OCI-LY7 (cell line): ENCODE data around the gene ATAD1. TPM values are rescaled to one million over a fixed set of nuclear protein-coding genes. Genes with fewer than 3 reads are reported as not detected.
A peak's percentile ranks its signal among the peaks of the same experiment; 100 is the strongest.
"Not testable (repeated sequence)": the region's sequence is repeated elsewhere in the genome, so short reads cannot be mapped to it uniquely, and the experiment has no call there.

Experiments used
- BruUV-seq: library from RNA; stranded (reverse); fragments of 400-500 nt; replicated peaks from 2 replicates; lab custom pipeline; 2021; lab: Mats Ljungman, UMichigan
- CTCF ChIA-PET: fragments of 300-600 bp; sonication (Branson Sonifier 250); formaldehyde crosslinking; loops from one replicate; lab custom pipeline; 2022; ENCODE audit warnings: antibody characterized with exemption; ENCODE audit not compliant: unreplicated experiment; lab: Charles Lee
- POLR2A ChIA-PET: fragments of 300-600 bp; sonication (Branson Sonifier 250); formaldehyde crosslinking; loops from one replicate; lab custom pipeline; 2022; ENCODE audit warnings: antibody characterized with exemption; lab: Charles Lee
- DNase-seq: peaks from one replicate; pipeline ENCODE4 v3.0.0-alpha.2; 2015; ENCODE audit warnings: low spot score
- H2AFZ ChIP-seq: fragments of 200-600 bp; sonication (generic), shearing (Covaris generic); 2 replicates; pipeline ENCODE4 v1.6.1; 2014; ENCODE audit warnings: mild to moderate bottlenecking, antibody characterized with exemption, low read length, moderate library complexity
- H3K27ac ChIP-seq: fragments of 200-600 bp; sonication (generic); 2 replicates; pipeline ENCODE4 v1.5.1; 2014; ENCODE audit warnings: mixed run types, low read depth, mild to moderate bottlenecking, moderate library complexity, low read length, inconsistent platforms; ENCODE audit not compliant: poor library complexity, severe bottlenecking
- H3K36me3 ChIP-seq: fragments of 200-600 bp; sonication (generic); 2 replicates; pipeline ENCODE4 v1.6.1; 2014; ENCODE audit warnings: mild to moderate bottlenecking, antibody characterized with exemption, low read length, moderate library complexity, mixed read lengths; ENCODE audit not compliant: insufficient read depth
- H3K4me1 ChIP-seq: fragments of 200-600 bp; sonication (generic); 2 replicates; pipeline ENCODE4 v1.5.1; 2014; ENCODE audit warnings: mild to moderate bottlenecking, low read length; ENCODE audit not compliant: insufficient read depth, poor library complexity, severe bottlenecking
- H3K4me2 ChIP-seq: fragments of 200-600 bp; sonication (generic); 2 replicates; pipeline ENCODE4 v1.6.1; 2014; ENCODE audit warnings: mild to moderate bottlenecking, low read length
- H3K4me3 ChIP-seq: fragments of 200-600 bp; sonication (generic); 2 replicates; pipeline ENCODE4 v1.5.1; 2014; ENCODE audit warnings: mild to moderate bottlenecking, low read depth, low read length; ENCODE audit not compliant: poor library complexity, severe bottlenecking
- H3K79me2 ChIP-seq: fragments of 200-600 bp; sonication (generic); 2 replicates; pipeline ENCODE4 v1.6.1; 2016; ENCODE audit warnings: low read depth, mild to moderate bottlenecking, low read length, moderate library complexity, mixed read lengths; ENCODE audit not compliant: insufficient read depth
- H3K9me2 ChIP-seq: fragments of 200-600 bp; sonication (generic); 2 replicates; pipeline ENCODE4 v1.6.1; 2016; ENCODE audit warnings: mild to moderate bottlenecking, low read length, mixed read lengths; ENCODE audit not compliant: insufficient read depth
- H3K9me3 ChIP-seq: fragments of 200-600 bp; sonication (generic); 2 replicates; pipeline ENCODE4 v1.6.1; 2014; ENCODE audit warnings: mild to moderate bottlenecking, mixed run types, low read length, mixed read lengths
- H4K20me1 ChIP-seq: fragments of 200-600 bp; sonication (generic); 2 replicates; pipeline ENCODE4 v1.6.1; 2014; ENCODE audit warnings: mild to moderate bottlenecking, antibody characterized with exemption, low read length, moderate library complexity, mixed read lengths; ENCODE audit not compliant: insufficient read depth
- EZH2phosphoT487 ChIP-seq: fragments of 200-600 bp; sonication (generic); IDR thresholded peaks from 2 replicates; pipeline ENCODE4 v1.6.1; 2018; ENCODE audit warnings: low read depth, borderline replicate concordance, mild to moderate bottlenecking, mixed run types, antibody characterized with exemption, low read length, moderate library complexity, mixed read lengths
- intact Hi-C: fragments of 100-400 bp; cut with micrococcal nuclease; formaldehyde crosslinking; loops from one replicate; pipeline ENCODE4 v1.10.0; 2022; ENCODE audit not compliant: unreplicated experiment
- total RNA-seq, 2 experiments: library from RNA; depleted of rRNA in 1 of 2; stranded (reverse); fragments of >200 nt in 1 of 2; shearing (Covaris generic) in 1 of 2; gene quantifications; 2 replicates each; pipeline ENCODE4 v1.2.3, GENCODE V29; 2014 to 2022
- TF ChIP-seq, protein P1 (sequence below): fragments of 200-600 bp; sonication (generic); conservative IDR thresholded peaks from 2 replicates; pipeline ENCODE4 v1.5.1; 2014; ENCODE audit warnings: mild to moderate bottlenecking, antibody characterized with exemption, low read length, moderate library complexity, mixed read lengths

ATAD1 gene
- total RNA-seq, 2 experiments from 2014 or later, result 19.6 to 47.7 TPM

DNA sequence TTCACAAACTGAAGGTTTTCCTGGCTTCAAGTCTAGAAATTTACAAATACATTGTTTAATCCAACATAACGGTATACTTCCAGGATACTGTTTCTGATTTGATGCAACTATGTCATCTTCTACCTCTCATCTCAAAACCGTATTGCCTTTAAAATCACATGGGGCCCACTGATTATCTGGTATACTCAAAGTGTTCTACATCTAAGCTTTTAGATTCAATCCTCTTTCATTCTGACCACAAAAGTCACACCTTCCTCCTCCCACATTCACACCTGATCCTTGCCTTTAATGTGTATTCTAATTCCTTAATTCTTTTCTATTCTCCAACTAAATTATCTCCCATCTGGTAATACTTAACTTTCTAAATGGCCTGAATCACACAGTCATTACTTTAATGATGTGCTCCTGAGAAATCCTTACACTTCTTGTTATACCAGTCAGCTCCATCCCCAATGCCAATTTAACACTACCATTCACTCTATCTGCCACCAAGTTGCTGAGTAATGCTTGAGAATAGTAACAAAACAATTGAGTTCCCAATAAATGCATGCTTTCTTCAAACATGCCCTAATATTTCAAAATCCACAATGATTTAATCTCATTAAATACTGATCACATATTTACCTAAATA lies 13.0 kb downstream of the ATAD1 start:
- no peaks in the 10 kb centered on the region for H4K20me1 ChIP-seq
- peaks cover 67% of the 10 kb centered on the region for H3K9me3 ChIP-seq
- TF ChIP-seq EZH2phosphoT487, result no peak
- TF ChIP-seq, protein P1, sequence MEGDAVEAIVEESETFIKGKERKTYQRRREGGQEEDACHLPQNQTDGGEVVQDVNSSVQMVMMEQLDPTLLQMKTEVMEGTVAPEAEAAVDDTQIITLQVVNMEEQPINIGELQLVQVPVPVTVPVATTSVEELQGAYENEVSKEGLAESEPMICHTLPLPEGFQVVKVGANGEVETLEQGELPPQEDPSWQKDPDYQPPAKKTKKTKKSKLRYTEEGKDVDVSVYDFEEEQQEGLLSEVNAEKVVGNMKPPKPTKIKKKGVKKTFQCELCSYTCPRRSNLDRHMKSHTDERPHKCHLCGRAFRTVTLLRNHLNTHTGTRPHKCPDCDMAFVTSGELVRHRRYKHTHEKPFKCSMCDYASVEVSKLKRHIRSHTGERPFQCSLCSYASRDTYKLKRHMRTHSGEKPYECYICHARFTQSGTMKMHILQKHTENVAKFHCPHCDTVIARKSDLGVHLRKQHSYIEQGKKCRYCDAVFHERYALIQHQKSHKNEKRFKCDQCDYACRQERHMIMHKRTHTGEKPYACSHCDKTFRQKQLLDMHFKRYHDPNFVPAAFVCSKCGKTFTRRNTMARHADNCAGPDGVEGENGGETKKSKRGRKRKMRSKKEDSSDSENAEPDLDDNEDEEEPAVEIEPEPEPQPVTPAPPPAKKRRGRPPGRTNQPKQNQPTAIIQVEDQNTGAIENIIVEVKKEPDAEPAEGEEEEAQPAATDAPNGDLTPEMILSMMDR, result no peak
- ChIA-PET POLR2A (interaction anchor here (0.7 to 3.2 kb wide), 5 partner anchors 10 to 1115 kb away, joined by 3 to 14 read pairs (median 3); no protein-coding TSS in a partner anchor), CTCF (no interaction called here)
- H3K4me1 ChIP-seq, result no peaks in the 10 kb centered on the region
- H3K4me2 ChIP-seq, result no peak overlapping the region
- H2AFZ ChIP-seq, result no peak overlapping the region
- no TSS peak for BruUV-seq
- no peak overlapping the region for H3K27ac ChIP-seq
- intact Hi-C loops, result no loop called here
- H3K4me3 ChIP-seq, result no peak overlapping the region
- H3K36me3 ChIP-seq, result peaks cover 99% of the 10 kb centered on the region
- no peaks in the 10 kb centered on the region for H3K9me2 ChIP-seq
- no peak for DNase-seq
- H3K79me2 ChIP-seq, result peaks cover 89% of the 10 kb centered on the region

DNA sequence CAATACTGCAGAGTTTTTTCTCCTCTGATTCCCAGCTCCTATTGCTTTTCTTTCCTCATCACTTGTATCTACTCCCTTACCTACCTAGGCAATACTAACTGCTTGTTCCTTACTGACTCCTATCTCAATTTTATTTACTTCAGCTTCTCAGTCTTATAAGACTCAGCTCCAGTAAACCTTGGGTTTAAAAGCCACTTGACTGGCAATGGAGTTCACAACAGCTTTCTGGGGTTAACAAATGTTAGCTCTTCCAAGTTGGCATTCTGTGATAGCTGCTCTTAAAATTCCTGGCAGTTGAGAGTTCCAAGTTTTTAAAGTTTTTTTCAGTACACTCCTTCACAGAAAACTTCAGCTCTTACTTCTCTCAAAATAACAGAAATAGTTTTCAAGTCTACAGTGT lies 14.2 kb downstream of the ATAD1 start:
- DNase-seq, result no peak
- Histone ChIP-seq H3K9me3 (peaks cover 77% of the 10 kb centered on the region), H3K4me2 (no peak overlapping the region), H2AFZ (no peak overlapping the region), H3K4me3 (no peak overlapping the region), H3K79me2 (peaks cover 93% of the 10 kb centered on the region), H3K4me1 (no peaks in the 10 kb centered on the region), H3K36me3 (peaks cover 100% of the 10 kb centered on the region), H3K27ac (no peak overlapping the region), H3K9me2 (no peaks in the 10 kb centered on the region), H4K20me1 (no peaks in the 10 kb centered on the region)
- ChIA-PET CTCF (no interaction called here), POLR2A (interaction anchor here (0.9 to 3.2 kb wide), 3 partner anchors 9 to 25 kb away, joined by 3 to 14 read pairs (median 3); no protein-coding TSS in a partner anchor)
- no TSS peak for BruUV-seq
- TF ChIP-seq, protein P1, result no peak
- intact Hi-C loops, result no loop called here

DNA sequence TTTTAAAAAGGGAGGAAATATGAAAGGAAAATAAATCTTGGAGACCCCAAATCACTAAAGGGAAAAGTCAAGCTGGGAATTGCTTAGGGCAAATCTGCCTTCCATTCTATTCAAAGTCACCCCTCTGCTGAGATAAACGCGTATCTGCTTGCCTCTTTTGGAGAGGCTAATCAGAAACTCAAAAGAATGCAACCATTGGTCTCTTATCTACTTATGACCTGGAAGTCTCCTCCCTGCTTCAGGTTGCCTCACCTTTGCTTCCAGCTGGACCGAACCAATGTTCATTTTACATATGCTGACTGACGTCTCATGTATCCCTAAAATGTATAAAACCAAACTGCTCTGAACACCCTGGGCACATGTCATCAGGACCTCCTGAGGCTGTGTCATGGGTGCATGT lies 14.7 kb downstream of the ATAD1 start:
- POLR2A ChIA-PET, result interaction anchor here (0.8 to 3.2 kb wide), 3 partner anchors 8 to 11 kb away, joined by 3 to 14 read pairs (median 3); no protein-coding TSS in a partner anchor
- DNase-seq, result no peak

DNA sequence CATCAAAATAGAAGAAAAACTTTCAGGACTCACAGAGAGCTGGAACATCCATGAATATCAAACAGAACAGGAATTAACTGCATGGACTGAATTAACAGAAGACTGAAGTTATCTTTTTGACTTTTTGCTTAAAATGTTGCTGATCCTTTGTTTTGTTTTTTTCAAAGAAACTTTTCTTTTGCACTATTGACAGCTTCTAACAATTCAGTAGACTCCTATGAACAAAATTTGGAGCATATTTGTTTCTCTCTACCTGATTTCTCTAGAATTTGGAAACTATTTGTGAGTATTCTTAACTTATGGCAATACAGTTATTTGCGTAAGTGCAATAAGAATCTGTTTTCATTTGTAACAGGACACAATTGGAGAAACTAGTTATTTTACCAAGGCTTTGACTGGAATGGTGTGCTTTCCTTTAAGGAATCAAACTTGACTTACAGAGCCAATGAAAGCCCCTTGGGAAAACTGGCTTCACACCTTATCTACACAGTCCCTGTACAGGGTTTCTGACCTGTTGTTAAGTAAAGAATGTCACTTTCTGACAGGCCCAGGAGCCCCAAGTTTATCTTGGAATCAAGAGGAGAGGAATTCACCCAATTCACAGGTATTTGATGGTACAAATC lies 16.1 kb downstream of the ATAD1 start:
- H3K27ac ChIP-seq, H3K4me3 ChIP-seq, intact Hi-C loops, H3K9me2 ChIP-seq, H3K4me1 ChIP-seq, CTCF ChIA-PET, H4K20me1 ChIP-seq, H3K4me2 ChIP-seq, POLR2A ChIA-PET, BruUV-seq, H2AFZ ChIP-seq: not testable (repeated sequence)
- Histone ChIP-seq H3K79me2 (peaks cover 78% of the 10 kb centered on the region), H3K36me3 (peaks cover 100% of the 10 kb centered on the region), H3K9me3 (peaks cover 69% of the 10 kb centered on the region)
- peak; percentile 19 for DNase-seq

More for the DNA sequence above, 14.7 kb downstream of the ATAD1 start:
- H2AFZ ChIP-seq, result no peak overlapping the region
- no TSS peak for BruUV-seq
- H3K9me3 ChIP-seq, result peaks cover 77% of the 10 kb centered on the region
- peaks cover 92% of the 10 kb centered on the region for H3K79me2 ChIP-seq
- H3K9me2 ChIP-seq, result no peaks in the 10 kb centered on the region
- H3K36me3 ChIP-seq, result peaks cover 100% of the 10 kb centered on the region
- TF ChIP-seq, protein P1, result no peak
- TF ChIP-seq EZH2phosphoT487, result no peak
- no peak overlapping the region for H3K4me3 ChIP-seq
- no peak overlapping the region for H3K4me2 ChIP-seq
- no peaks in the 10 kb centered on the region for H4K20me1 ChIP-seq
- no peak overlapping the region for H3K27ac ChIP-seq
- no peaks in the 10 kb centered on the region for H3K4me1 ChIP-seq
- CTCF ChIA-PET, result no interaction called here
- intact Hi-C loops, result no loop called here
